ENCODE results near the gene ANKRD63.

ANKRD63 gene

GRCh38 chr15:40250771-40251483, 31.9 kb downstream of the ANKRD63 start:
- H3K4me3 ChIP-seq (ENCODE audit: low read depth, low read length) = no peak overlapping the region
- no peak for TF ChIP-seq CTCF (IDR thresholded peaks at IDR 0.05; ENCODE audit: low read depth, low read length)

- TF ChIP-seq CTCF (IDR thresholded peaks at IDR 0.05; ENCODE audit: low read depth, low read length) = no peak
Observed at GRCh38 chr15:40250304-40250656, 32.6 kb downstream of the ANKRD63 start.

GRCh38 chr15:40249477-40250303, 33.2 kb downstream of the ANKRD63 start:
- no peak overlapping the region for H3K4me3 ChIP-seq (ENCODE audit: low read depth, low read length)
- no peak for TF ChIP-seq CTCF (IDR thresholded peaks at IDR 0.05; ENCODE audit: low read depth, low read length)

More at GRCh38 chr15:40250304-40250656, 32.6 kb downstream of the ANKRD63 start:
- H3K4me3 ChIP-seq (ENCODE audit: low read depth, low read length) = no peak overlapping the region

- TF ChIP-seq CTCF (IDR thresholded peaks at IDR 0.05; ENCODE audit: low read depth, low read length) = no peak
- H3K4me3 ChIP-seq (ENCODE audit: low read depth, low read length) = no peak overlapping the region
Observed at GRCh38 chr15:40248006-40248783, 34.7 kb downstream of the ANKRD63 start.

- no peak overlapping the region for H3K4me3 ChIP-seq (ENCODE audit: low read depth, low read length)
- no peak for TF ChIP-seq CTCF (IDR thresholded peaks at IDR 0.05; ENCODE audit: low read depth, low read length)
Observed at GRCh38 chr15:40247406-40247971, 35.4 kb downstream of the ANKRD63 start.

- TF ChIP-seq CTCF (IDR thresholded peaks at IDR 0.05; ENCODE audit: low read depth, low read length) = no peak
- no peak overlapping the region for H3K4me3 ChIP-seq (ENCODE audit: low read depth, low read length)
Observed at GRCh38 chr15:40246496-40247280, 36.2 kb downstream of the ANKRD63 start.
